K562 (cell line): ENCODE data around the gene CCT3. TPM values are rescaled to one million over a fixed set of nuclear protein-coding genes. Genes with fewer than 3 reads are reported as not detected.

Experiments used
- ATAC-seq: fragments of 200-7000 bp; cut with Tn5 transposase; 3 replicates; pipeline ENCODE4 v1.9.1; 2020; ENCODE audit warnings: moderate library complexity
- BruUV-seq: library from RNA; stranded (reverse); fragments of 400-500 nt; replicated peaks from 2 replicates; lab custom pipeline; 2021; lab: Mats Ljungman, UMichigan
- CTCF ChIA-PET: fragments of 300-600 bp; formaldehyde crosslinking; extraction: SDS; loops from one replicate; lab custom pipeline; 2021; ENCODE audit warnings: low intra/inter-chr PET ratio; lab: Yijun Ruan, JAX
- POLR2A ChIA-PET: fragments of 300-600, 350-650 bp; sonication (Branson Sonifier 250); formaldehyde crosslinking; extraction: SDS; loops from one replicate; lab custom pipeline; 2021; ENCODE audit warnings: antibody characterized with exemption, inconsistent platforms; lab: Yijun Ruan, JAX
- DNase-seq, 4 experiments: peaks; one replicate each; pipeline versions ENCODE4 v3.0.0 to v3.0.0-alpha.2; 2011 to 2018; ENCODE audit warnings: low spot score in 3 of 4, mixed read lengths in 3 of 4; ENCODE audit errors: extremely low read depth in 1 of 4
- FAIRE-seq: peaks from 2 replicates; lab custom pipeline; 2011; peaks lifted over from hg19 to GRCh38; lab: Jason Lieb, UNC
- H2AFZ ChIP-seq: 2 replicates; pipeline ENCODE4 v1.6.0; 2011; ENCODE audit warnings: low read depth, low read length, control low read depth, inconsistent platforms
- H3K27ac ChIP-seq: fragments of 200-600 bp; 3 replicates; pipeline ENCODE4 v1.8.0; 2011; ENCODE audit warnings: low read depth, mild to moderate bottlenecking, control low read depth, inconsistent platforms, low read length, moderate library complexity, mixed read lengths; ENCODE audit errors: extremely low read depth
- H3K27me3 ChIP-seq, 2 experiments: fragments of 300-600 bp in 1 of 2; 2 replicates in 1 of 2; 3 replicates in 1 of 2; pipeline versions ENCODE4 v1.6.0 to v1.8.0; 2011; ENCODE audit warnings: inconsistent platforms in 2 of 2, low read length in 2 of 2, mild to moderate bottlenecking in 1 of 2, mixed read lengths in 1 of 2, moderate library complexity in 1 of 2; ENCODE audit not compliant: control insufficient read depth in 2 of 2, insufficient read depth in 2 of 2
- H3K36me3 ChIP-seq: fragments of 300-600 bp; 3 replicates; pipeline ENCODE4 v1.8.0; 2011; ENCODE audit warnings: mild to moderate bottlenecking, low read length, inconsistent platforms; ENCODE audit not compliant: control insufficient read depth, insufficient read depth
- H3K4me1 ChIP-seq, 2 experiments: fragments of 200-600 bp in 1 of 2; replicated peaks in 1 of 2; 2 replicates in 1 of 2; 3 replicates in 1 of 2; pipeline versions ENCODE4 v1.5.1 to v1.8.0; 2011; ENCODE audit warnings: inconsistent platforms in 2 of 2, low read length in 2 of 2, mild to moderate bottlenecking in 1 of 2, mixed read lengths in 1 of 2, moderate library complexity in 1 of 2; ENCODE audit not compliant: control insufficient read depth in 2 of 2, insufficient read depth in 2 of 2
- H3K4me2 ChIP-seq: 2 replicates; pipeline ENCODE4 v1.6.1; 2011; ENCODE audit warnings: low read length, control low read depth, inconsistent platforms, mixed read lengths; ENCODE audit not compliant: insufficient read depth
- H3K4me3 ChIP-seq: fragments of 200-600 bp; sonication (generic), shearing (Covaris generic); 2 replicates; pipeline ENCODE4 v1.5.1; 2016; ENCODE audit warnings: control low read depth, inconsistent platforms
- H3K79me2 ChIP-seq: fragments of 200-600 bp; 3 replicates; pipeline ENCODE4 v1.8.0; 2011; ENCODE audit warnings: low read length, inconsistent platforms; ENCODE audit not compliant: control insufficient read depth, insufficient read depth
- H3K9ac ChIP-seq, 2 experiments: 2 replicates each; pipeline versions ENCODE4 v1.6.0 to v1.6.1; 2011; ENCODE audit warnings: low read depth in 2 of 2, low read length in 2 of 2, control low read depth in 1 of 2, inconsistent platforms in 1 of 2, mild to moderate bottlenecking in 1 of 2, mixed read lengths in 1 of 2; ENCODE audit not compliant: insufficient read depth in 1 of 2
- H3K9me1 ChIP-seq: one replicate; pipeline ENCODE4 v1.6.0; 2011; ENCODE audit warnings: inconsistent platforms, mild to moderate bottlenecking, low read length, moderate library complexity; ENCODE audit not compliant: control insufficient read depth, insufficient read depth
- H3K9me3 ChIP-seq: replicated peaks from 2 replicates; pipeline ENCODE4 v1.5.1; 2011; ENCODE audit warnings: low read depth, low read length, inconsistent platforms; ENCODE audit not compliant: control insufficient read depth, insufficient read depth
- H4K20me1 ChIP-seq: replicated peaks from 2 replicates; pipeline ENCODE4 v1.6.1; 2011; ENCODE audit warnings: low read length, inconsistent platforms, mixed read lengths; ENCODE audit not compliant: control insufficient read depth, insufficient read depth
- BMI1 ChIP-seq: fragments of 150-350 bp; IDR thresholded peaks from 2 replicates; pipeline ENCODE4 v1.6.1; 2014; ENCODE audit warnings: low read length
- BRF2 ChIP-seq: IDR thresholded peaks from 3 replicates; pipeline ENCODE4 v1.6.1; 2011; ENCODE audit warnings: borderline replicate concordance, mild to moderate bottlenecking; ENCODE audit not compliant: insufficient read length, insufficient read depth
- KAT8 ChIP-seq: fragments of 450-650 bp; IDR thresholded peaks from 2 replicates; pipeline ENCODE4 v1.6.1; 2016; ENCODE audit warnings: low read depth, mild to moderate bottlenecking
- NCOA4 ChIP-seq: fragments of 450-650 bp; IDR thresholded peaks from 2 replicates; pipeline ENCODE4 v1.6.1; 2018; ENCODE audit warnings: mild to moderate bottlenecking; ENCODE audit not compliant: partially characterized antibody
- NFYB ChIP-seq: IDR thresholded peaks from 2 replicates; pipeline ENCODE4 v1.6.1; 2011; ENCODE audit warnings: mild to moderate bottlenecking, moderate library complexity; ENCODE audit not compliant: insufficient read length; ENCODE audit errors: extremely low read depth
- POLR2B ChIP-seq: fragments of 450-650 bp; IDR thresholded peaks from 2 replicates; pipeline ENCODE4 v1.6.1; 2018; ENCODE audit warnings: low read depth; ENCODE audit not compliant: partially characterized antibody
- ZBTB33 ChIP-seq: sonication (generic); formaldehyde crosslinking; IDR thresholded peaks from 2 replicates; pipeline ENCODE4 v1.8.1; 2023; ENCODE audit warnings: mild to moderate bottlenecking, missing genetic modification reagents
- ZNF224 ChIP-seq: sonication (generic); formaldehyde crosslinking; IDR thresholded peaks from 2 replicates; pipeline ENCODE4 v1.8.0; 2022; ENCODE audit warnings: mild to moderate bottlenecking, missing genetic modification reagents
- ZNF24 ChIP-seq: fragments of 450-650 bp; IDR thresholded peaks from 2 replicates; pipeline ENCODE4 v1.6.1; 2016
- WGBS: fragments of 100-300 bp; shearing (Covaris generic); methylation state at CpG from one replicate; pipeline ENCODE4 v1.1.6; 2016; ENCODE audit warnings: low coverage, mixed read lengths; ENCODE audit not compliant: insufficient coverage; ENCODE audit errors: missing lambda C conversion rate; 5-methylcytosine and 5-hydroxymethylcytosine counted together
- in situ Hi-C: fragments of 300-500 bp; cut with MboI; formaldehyde crosslinking; loops from 4 replicates; pipeline ENCODE4 v1.15.0; 2018; ENCODE audit warnings: inconsistent platforms, mixed read lengths
- intact Hi-C: fragments of 100-400 bp; cut with micrococcal nuclease; formaldehyde crosslinking; loops from 2 replicates; pipeline ENCODE4 v1.14.2; 2022
- polyA plus RNA-seq, 8 experiments: library from polyadenylated mRNA; depleted of rRNA in 4 of 8; stranded (reverse) in 5 of 8; unstranded in 3 of 8; fragments of >200 nt; fragmentation: Nextera tagmentation in 2 of 8; fragmentation: Illumina TruSeq in 1 of 8; extraction: Ambion mirVana in 2 of 8; extraction: Trizol in 1 of 8; gene quantifications; 2 replicates each; pipeline versions ENCODE4 v1.2.1 to v1.2.3, GENCODE V29; 2011 to 2014; ENCODE audit warnings: inconsistent platforms in 1 of 8, missing spikeins in 1 of 8
- total RNA-seq, 7 experiments: library from RNA; depleted of rRNA in 6 of 7; stranded (reverse); fragments of >200 nt in 6 of 7; fragmentation: Illumina TruSeq in 2 of 7; extraction: Trizol in 2 of 7; gene quantifications; 2 replicates each; pipeline versions ENCODE4 v1.2.1 to v1.2.3, GENCODE V29; 2011 to 2021; ENCODE audit warnings: low replicate concordance in 1 of 7

Gene CCT3
- total and polyA plus RNA-seq, 9 of the 15 experiments (the other 6 are each of a cell fraction or from before 2014, with no cell fraction given) = 475 to 1,167 (median 610) TPM

- CTCF ChIA-PET = interaction anchor here (2.8 kb wide), 1 partner anchor 87 kb away, joined by 23 read pairs; no protein-coding TSS in a partner anchor
- Histone ChIP-seq H3K9me3 (no peaks in the 10 kb centered on the region), H3K4me1 (peaks cover 0 to 6% of the 10 kb centered on the region in 2 experiments; a peak in 2 of 5 replicates), H3K9ac (no peak overlapping the region), H3K36me3 (no peaks in the 10 kb centered on the region), H3K9me1 (no peaks in the 10 kb centered on the region), H3K4me2 (no peak overlapping the region), H3K4me3 (no peak overlapping the region), H3K27me3 (peaks cover 15 to 22% of the 10 kb centered on the region in 2 experiments; a peak in 4 of 5 replicates), H3K27ac (no peak overlapping the region), H2AFZ (no peak overlapping the region), H4K20me1 (no peaks in the 10 kb centered on the region), H3K79me2 (no peaks in the 10 kb centered on the region)
- TF ChIP-seq ZNF24 (no peak), KAT8 (no peak), ZNF224 (CRISPR knock-in tag) (no peak), NFYB (no peak), BMI1 (no peak), NCOA4 (no peak), POLR2B (no peak), ZBTB33 (CRISPR knock-in tag) (no peak), BRF2 (no peak)
- WGBS = 7% methylated on average over 2 of the region's 2 CpGs
- BruUV-seq = no TSS peak
- no peak for ATAC-seq
- no peak for FAIRE-seq
- DNase-seq = no peak
- POLR2A ChIA-PET = no interaction called here
- in situ Hi-C loops (no loop called here), intact Hi-C loops (no loop called here)
Measured at GRCh38 chr1:156357977-156358376, 19.9 kb upstream of the CCT3 start.
